ENCODE data around the gene MYL12A.
"Not testable (repeated sequence)": the region's sequence is repeated elsewhere in the genome, so short reads cannot be mapped to it uniquely, and the experiment has no call there.

The MYL12A gene

GRCh38 chr18:3254725-3255124 is 7.1 kb downstream of the MYL12A start:
- DNase-seq (ENCODE audit: low read depth, low spot score): no peak

DNA sequence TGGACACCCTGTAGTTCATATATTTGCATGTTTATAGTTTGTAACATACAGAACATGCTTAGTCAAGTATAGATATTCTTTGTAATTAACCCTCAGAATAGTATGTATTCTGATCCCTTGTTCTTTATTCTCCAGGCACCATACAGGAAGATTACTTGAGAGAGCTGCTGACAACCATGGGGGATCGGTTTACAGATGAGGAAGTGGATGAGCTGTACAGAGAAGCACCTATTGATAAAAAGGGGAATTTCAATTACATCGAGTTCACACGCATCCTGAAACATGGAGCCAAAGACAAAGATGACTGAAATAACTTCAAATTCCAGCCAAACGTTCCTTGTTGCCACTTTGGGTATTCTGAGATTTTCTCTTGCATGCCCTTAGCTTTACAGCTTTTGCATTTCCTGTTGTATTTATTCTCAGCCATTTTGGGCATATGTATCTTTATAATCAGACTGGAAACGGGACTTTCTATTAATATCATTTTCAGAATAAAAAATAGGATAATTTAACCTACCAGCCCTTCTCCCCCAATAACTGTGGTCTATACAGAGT is 8.1 kb downstream of the MYL12A start:
- no peak for DNase-seq (ENCODE audit: low read depth, low spot score)

GRCh38 chr18:3256693-3257626 is 9.4 kb downstream of the MYL12A start:
- DNase-seq (ENCODE audit: low read depth, low spot score): peak; percentile 74

DNA sequence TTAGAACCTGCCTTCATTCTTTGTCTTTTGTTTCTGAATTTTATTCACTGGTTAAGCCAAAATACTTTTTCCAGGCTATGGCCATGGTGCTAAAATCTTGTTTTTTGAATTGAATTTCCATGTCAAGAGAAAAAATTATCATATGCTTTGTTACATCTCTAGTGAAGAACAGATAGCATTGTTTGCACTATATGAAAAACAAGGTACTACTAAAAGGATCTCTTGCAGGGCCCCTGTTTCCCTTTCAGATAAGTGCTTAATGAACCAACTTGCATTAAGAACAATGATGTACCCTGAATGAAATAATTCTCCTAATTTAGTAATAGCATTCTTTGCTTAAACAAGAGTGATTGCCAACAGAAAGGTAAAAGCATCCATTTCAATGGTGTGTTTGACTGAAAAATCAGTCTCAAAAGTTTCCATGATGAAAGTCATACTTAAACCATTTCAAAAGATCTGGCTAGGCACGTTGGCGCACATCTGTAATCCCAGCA is 10.1 kb downstream of the MYL12A start:
- DNase-seq (ENCODE audit: low read depth, low spot score): no peak

DNA sequence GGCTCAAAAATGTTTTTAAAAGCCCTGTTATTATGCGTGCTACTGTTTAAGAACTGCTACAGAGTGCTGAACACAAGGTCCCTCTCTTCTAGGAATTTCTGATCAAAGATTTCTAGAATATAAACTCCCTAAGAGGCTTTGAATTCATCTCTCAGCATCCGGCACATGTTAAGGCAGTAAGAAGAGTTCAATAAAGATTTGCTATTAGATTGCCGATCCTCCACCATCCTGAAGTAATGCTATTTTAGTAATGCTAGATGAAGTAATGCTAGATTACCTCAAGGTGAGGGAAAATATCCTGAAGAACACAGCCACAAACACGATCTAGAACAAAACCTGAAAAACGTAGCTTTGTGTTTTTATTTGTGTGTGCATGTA is 13.4 kb downstream of the MYL12A start:
- DNase-seq (ENCODE audit: low read depth, low spot score): no peak

DNA sequence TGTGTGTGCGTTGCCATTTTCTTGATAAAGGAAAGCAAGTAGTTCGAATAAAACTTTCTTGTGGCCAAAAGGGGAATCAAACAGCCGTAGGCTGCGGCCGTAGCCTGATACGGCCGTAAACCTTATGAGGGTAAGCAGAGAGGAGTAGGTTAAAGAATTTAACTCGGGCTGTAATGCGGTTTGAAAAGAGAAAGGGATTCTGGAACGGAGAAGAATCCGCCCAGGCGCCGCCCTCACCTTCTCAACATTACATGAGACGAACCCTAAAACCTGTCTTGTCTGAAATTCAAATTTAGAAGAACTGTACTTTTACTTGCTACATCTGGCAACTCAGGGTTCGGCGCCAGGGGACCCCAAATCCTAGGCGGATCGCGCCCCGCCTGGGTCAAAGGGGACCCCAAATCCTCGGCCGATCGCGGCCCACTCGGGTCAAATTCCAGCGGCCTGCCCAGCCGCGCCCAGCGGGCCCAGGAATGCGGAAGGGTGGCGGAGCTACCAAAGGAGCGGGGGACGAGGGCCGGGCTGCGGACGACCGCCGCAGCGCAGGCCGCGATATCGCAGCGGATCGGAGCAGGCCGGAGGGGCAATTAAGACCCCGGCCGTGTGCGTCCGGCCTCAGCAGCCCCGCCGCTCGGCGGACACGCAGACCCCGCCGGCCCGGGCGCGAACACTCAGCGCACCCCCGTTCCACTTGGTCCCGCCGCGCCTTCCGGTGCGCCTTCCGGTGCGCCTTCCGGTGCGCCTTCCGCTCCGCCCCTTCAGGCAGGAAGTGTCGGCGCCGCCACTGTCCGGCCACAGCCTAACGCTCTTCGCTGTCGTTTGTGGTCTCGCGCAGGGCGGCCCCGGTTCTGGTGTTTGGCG is 14.0 kb downstream of the MYL12A start, which contains the start of gene MYL12B:
MYL12B (plus strand) TSS at position 761 of the 861 bp plus-strand sequence. CDS start 10,766 bp downstream, outside the sequence.
- peak; percentile 93 for DNase-seq (ENCODE audit: low read depth, low spot score)

GRCh38 chr18:3262234-3263131 is 14.9 kb downstream of the MYL12A start:
- peak; percentile 54 for DNase-seq (ENCODE audit: low read depth, low spot score)

- DNase-seq (ENCODE audit: low read depth, low spot score): no peak
Observed at GRCh38 chr18:3263132-3263700, 15.6 kb downstream of the MYL12A start.

DNA sequence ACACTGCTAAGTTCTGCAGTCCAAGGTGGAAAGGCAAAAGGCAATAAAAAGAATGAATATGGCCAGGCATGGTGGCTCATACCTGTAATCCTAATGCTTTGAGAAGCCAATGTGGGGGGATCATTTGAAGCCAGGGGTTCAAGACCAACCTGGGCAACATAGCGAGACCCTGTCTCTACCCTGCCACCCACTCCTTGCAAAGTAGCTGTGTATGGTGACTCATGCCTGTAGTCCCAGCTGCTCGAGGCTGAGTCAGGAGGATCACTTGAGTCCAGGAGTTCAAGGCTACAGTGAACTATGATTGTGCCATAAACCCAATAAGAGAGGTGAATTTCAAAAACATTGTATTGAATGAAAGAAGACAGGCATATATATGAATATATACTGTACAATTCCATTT is 16.8 kb downstream of the MYL12A start:
- no peak for DNase-seq (ENCODE audit: low read depth, low spot score)

DNA sequence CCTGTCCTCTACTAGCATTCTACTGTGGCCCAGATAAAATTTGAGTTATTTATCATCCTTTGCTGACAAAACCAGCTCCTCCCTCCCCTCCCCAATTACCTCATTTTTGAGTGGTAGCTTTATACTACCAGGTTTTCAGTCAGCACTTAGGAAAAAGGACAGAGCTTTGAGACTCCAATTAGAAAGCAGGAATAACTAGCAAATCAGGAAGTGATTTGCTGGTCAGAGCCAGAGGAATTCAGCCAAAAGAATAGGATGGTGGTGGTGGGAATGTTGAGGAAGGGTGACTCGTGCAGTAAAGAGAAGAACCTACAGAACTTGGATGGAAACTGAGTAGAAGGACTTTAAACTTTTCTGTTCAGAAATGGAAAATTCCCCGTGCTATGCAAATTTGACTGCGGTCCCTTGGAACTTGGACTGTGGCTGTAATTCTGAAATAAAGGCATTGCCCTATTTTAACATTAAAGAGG is 18.0 kb downstream of the MYL12A start:
- DNase-seq (ENCODE audit: low read depth, low spot score): peak; percentile 62

DNA sequence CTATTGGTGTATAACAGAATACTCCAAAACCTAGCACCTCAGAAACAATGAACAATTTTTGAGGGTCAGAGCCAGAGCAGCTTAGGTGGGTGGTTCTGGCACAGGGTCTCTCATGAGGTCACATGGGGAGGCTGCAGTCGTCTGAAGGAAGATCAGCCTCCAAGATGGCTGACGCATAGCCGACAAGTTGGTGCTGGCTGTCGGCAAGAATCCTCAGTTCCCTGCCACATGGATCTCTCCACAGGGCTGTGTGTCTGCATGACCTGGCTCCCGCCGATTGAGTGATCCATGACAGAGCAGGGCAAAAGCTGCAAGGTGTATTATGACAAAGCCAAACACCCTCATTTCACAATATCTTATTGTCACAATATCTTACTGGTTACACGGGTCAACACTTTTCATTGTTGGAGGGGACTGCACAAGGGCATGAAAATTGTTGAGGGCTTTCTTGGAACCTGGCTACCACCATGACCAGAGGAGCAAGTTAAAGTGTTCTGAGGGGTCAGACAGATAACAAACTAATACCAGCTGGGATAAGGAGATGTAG is 18.5 kb downstream of the MYL12A start:
- DNase-seq (ENCODE audit: low read depth, low spot score): no peak

DNA sequence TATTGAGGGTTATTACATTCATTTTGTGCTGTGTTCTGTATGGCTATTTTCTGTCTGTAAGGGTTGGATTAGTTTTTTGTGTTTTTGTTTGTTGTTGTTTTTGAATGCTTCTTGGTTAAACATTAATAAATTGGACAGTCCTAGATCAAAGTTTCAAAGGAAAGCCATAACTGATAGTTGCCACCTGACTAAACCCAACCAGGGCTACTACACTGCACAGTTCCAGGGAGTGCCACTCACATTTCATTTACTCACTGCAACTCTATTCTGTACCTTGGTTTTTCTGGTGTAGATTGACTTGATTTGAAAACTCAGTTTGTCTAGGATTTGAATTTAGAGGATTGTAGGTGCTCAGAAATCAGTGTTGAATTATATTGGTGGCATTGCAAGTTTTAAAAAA is 20.7 kb downstream of the MYL12A start:
- no peak for DNase-seq (ENCODE audit: low read depth, low spot score)

DNA sequence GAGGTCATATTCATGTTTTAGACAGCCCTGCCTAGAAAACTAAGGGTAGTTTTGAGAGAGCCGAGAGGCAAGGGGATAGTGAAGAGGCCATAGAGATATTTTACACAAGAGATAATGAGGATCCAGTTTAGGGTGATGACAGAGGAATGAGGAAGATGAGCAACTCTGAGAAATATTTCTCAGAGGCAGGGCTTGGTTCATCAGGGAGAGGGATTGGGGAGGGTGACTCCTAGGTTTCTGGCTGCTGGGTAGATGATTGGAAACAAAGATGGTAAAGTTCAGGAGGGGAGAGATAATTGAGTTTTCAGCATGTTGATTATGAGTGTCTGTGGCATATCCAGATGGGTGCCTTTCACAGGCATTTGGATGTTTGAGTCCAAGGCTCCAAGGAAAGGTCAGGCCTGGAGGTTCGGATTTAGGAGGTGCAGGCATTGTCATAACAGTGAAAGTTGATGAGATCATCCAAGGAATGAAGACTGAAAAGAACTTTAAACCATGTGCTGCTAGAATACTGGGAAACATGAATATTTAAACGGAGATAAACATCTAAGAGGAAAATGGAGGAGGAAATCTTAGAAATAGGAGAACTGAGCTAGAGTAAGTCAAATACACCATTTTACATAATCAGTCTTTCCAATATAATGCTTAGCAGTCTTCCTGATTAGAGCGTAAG is 21.8 kb downstream of the MYL12A start:
- DNase-seq (ENCODE audit: low read depth, low spot score): no peak

GRCh38 chr18:3269914-3270299 is 22.3 kb downstream of the MYL12A start:
- DNase-seq (ENCODE audit: low read depth, low spot score): no peak

- DNase-seq (ENCODE audit: low read depth, low spot score): no peak
Observed at GRCh38 chr18:3273042-3273441, 25.4 kb downstream of the MYL12A start.

- DNase-seq (ENCODE audit: low read depth, low spot score): not testable (repeated sequence)
Observed at GRCh38 chr18:3277643-3278213, 30.1 kb downstream of the MYL12A start.

DNA sequence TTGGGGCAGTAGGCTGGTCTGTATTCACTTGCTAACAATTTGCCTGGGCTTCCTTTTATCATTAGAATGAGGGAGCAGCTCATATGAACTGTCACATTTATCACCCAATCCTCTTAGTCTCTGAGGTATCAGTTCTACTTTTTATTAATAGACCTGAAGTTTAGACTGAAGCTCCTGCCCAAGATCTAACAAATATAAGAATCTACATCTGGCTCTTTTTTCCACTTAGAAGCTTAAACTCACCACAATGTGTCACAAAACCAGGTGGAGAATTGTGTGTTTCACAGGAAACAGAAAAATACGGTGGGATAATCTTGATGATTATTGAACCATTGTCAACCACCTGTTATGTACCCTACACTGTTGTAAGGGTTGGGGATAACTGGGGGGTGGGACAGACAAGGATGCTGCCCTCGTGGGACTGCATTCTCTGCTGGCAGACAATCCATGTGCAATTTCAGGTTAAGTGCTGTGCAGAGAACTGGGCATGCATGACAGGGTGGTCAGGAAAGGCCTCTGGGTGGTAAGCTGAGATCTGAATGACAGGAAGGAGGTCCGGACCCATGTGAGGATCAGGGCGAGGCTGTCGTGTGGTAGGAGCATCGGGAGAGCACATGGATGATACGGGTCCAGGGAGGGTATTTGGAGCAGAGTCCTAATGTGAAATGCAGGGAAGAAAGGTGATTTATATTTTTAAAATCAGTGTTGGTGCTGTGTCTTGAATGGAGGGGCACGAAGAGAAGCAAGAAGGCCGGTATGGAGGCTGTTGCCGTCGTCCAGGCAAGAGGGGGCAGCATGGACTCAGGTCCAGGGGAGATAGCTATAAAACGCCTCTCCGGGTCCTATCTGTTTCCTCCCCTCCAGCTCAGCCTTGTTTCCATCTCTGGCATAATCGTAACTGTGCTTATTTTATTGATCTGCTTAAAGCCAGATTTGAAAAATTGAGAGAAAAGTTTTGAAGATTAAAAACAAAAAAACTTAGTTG is 31.9 kb downstream of the MYL12A start:
- DNase-seq (ENCODE audit: low read depth, low spot score): no peak

Data from astrocyte of the hippocampus (primary cell).